Kidney epithelial cell (primary cell): ENCODE measurements around the gene KCNMB2. TPM values are rescaled to one million over a fixed set of nuclear protein-coding genes. Genes with fewer than 3 reads are reported as not detected.
"Not testable (repeated sequence)": the region's sequence is repeated elsewhere in the genome, so short reads cannot be mapped to it uniquely, and the experiment has no call there.

Experiments
- DNase-seq: peaks from one replicate; pipeline ENCODE4 v3.0.0-alpha.2; 2010; ENCODE audit warnings: low read depth
- H3K27me3 ChIP-seq: 2 replicates; pipeline ENCODE4 v1.6.0; 2011; ENCODE audit warnings: low read length; ENCODE audit not compliant: control insufficient read depth, insufficient read depth
- H3K36me3 ChIP-seq: 2 replicates; pipeline ENCODE4 v1.5.1; 2011; ENCODE audit warnings: low read length; ENCODE audit not compliant: control insufficient read depth, insufficient read depth
- H3K4me3 ChIP-seq: 2 replicates; pipeline ENCODE4 v1.5.1; 2011; ENCODE audit warnings: low read depth, mild to moderate bottlenecking, control low read depth, low read length
- total RNA-seq: library from RNA; depleted of rRNA; stranded (reverse); fragments of >200 nt; gene quantifications from 2 replicates; pipeline ENCODE4 v1.2.3, GENCODE V29; 2015
- TF ChIP-seq, protein P1 (sequence below): IDR thresholded peaks from 2 replicates; pipeline ENCODE4 v1.5.1; 2011; ENCODE audit warnings: mild to moderate bottlenecking, moderate library complexity, low read length, control low read depth, inconsistent platforms; ENCODE audit not compliant: insufficient read depth, poor library complexity, severe bottlenecking

Gene KCNMB2
- total RNA-seq, 1 donor from 2014 or later = 3.6 TPM

DNA sequence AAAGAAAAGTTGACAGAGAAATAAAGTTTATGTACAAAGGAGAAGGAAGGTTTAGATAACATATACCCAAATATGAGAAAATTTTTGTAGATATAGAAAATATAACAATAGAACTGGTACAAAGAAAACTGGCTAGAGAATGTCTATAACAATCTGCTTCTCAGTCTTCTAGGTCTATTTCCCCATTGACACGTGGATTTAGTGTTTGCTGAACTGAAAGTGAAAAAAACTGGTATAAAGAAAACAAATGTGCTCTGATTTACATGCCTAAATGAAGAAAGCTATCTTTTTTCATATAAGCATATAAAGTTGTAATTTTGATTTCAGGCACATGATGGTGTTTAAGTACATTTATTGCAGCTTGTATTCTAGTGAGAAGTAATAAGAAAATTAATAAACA, 9.8 kb downstream of the KCNMB2 start:
- TF ChIP-seq, protein P1, sequence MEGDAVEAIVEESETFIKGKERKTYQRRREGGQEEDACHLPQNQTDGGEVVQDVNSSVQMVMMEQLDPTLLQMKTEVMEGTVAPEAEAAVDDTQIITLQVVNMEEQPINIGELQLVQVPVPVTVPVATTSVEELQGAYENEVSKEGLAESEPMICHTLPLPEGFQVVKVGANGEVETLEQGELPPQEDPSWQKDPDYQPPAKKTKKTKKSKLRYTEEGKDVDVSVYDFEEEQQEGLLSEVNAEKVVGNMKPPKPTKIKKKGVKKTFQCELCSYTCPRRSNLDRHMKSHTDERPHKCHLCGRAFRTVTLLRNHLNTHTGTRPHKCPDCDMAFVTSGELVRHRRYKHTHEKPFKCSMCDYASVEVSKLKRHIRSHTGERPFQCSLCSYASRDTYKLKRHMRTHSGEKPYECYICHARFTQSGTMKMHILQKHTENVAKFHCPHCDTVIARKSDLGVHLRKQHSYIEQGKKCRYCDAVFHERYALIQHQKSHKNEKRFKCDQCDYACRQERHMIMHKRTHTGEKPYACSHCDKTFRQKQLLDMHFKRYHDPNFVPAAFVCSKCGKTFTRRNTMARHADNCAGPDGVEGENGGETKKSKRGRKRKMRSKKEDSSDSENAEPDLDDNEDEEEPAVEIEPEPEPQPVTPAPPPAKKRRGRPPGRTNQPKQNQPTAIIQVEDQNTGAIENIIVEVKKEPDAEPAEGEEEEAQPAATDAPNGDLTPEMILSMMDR = no peak
- Histone ChIP-seq H3K36me3 (no peaks in the 10 kb centered on the region), H3K27me3 (no peaks in the 10 kb centered on the region), H3K4me3 (no peak overlapping the region)
- no peak for DNase-seq

DNA sequence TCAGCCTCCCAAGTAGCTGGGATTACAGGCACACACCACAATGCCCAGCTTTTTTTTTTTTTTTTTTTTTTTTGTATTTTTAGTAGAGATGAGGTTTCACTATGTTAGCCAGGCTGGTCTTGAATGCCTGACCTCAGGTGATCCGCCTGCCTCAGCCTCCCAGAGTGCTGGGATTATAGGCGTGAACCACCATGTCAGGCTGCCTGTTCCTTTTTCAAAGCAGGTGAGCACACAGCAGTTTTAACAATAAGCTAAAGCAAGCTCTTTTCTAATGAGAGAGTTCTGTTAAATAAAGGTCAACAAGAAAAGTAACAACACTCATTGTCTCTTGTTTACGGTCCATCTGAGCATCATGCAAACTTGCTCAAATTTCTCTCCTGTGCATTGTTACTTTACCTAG, 13.2 kb downstream of the KCNMB2 start:
- H3K4me3 ChIP-seq, H3K36me3 ChIP-seq, H3K27me3 ChIP-seq, DNase-seq: not testable (repeated sequence)

DNA sequence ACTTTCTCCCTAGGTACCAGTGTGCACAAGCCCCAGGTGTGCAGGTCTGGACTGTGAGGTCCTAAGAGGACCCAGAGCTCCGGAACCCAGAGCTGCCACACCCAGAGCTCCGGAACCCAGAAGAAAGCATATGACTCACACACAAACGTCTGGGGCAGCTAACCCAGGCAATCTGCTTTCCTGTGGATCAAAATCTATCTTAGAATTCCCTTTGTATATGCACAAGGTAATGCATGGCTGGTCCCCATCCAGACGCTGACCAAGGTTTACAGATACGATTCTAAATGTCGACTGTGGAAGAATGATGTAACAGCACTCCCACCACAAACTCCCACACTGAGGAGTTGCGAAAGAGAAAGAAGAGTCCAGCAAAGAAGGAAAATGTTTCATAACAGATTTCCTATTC, 15.7 kb downstream of the KCNMB2 start:
- DNase-seq = peak; percentile 56
- H3K4me3 ChIP-seq = no peak overlapping the region
- H3K36me3 ChIP-seq = no peaks in the 10 kb centered on the region
- TF ChIP-seq, protein P1 = no peak
- H3K27me3 ChIP-seq = no peaks in the 10 kb centered on the region

DNA sequence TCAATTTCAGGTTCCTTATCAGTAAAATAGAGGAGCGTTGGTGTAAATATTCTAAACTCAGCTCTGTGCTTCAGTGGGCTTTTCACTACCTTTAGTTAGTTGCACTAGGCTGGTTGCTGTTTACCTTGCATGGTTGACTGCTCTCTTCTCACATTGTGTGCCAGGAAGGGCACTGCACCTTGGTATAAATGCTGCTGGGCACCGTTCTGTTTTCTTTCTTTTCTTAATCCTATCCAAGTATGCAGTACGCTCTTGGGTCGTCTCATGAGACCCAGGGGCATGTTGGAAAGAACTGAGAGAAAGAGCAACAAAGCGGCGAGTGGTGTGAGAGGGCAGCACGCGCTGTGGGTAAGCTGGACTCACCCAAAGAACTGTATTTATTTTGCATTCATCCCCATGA, 22.4 kb downstream of the KCNMB2 start:
- Histone ChIP-seq H3K36me3 (no peaks in the 10 kb centered on the region), H3K27me3 (no peaks in the 10 kb centered on the region), H3K4me3 (no peak overlapping the region)
- TF ChIP-seq, protein P1 = no peak
- peak; percentile 23 for DNase-seq

DNA sequence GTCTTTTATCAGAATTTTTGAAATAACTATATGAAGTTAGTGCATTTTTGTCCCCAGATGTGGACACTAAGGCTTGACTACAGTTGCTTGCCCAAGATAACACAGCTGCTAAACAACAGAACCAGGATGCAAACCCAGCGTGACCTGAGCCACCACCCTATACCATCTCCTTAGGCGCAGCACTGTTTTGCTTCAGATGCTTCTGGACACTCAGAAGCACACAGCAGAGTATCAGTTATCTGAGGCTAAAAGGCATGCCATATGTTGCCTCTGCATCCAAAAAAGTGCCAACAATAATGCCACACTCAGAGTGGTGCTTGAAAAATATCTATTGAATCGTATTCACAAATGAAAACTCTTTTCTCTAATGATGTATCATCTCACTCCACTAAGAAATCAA, 24.5 kb downstream of the KCNMB2 start:
- TF ChIP-seq, protein P1 = no peak
- Histone ChIP-seq H3K4me3 (no peak overlapping the region), H3K36me3 (no peaks in the 10 kb centered on the region), H3K27me3 (no peaks in the 10 kb centered on the region)
- DNase-seq = no peak

DNA sequence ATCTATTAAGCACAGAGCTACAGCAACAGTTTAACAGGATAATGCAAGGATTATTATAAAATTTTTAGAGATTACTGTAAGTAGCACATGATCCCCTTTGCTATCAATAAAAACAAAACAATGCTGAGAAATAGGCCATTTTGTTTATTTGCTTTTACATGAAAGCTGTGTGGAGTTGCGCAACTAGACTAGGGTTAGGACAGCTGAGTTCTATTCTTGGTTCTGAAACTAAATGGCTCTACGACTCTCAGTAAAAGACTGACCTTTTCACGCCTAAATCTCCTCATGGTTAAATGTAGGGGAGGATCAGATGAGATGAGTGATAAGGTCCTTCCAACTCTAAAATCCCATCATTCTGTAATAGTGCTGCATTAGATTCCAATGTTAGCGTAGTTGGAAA, 25.0 kb downstream of the KCNMB2 start:
- TF ChIP-seq, protein P1 = no peak
- Histone ChIP-seq H3K4me3 (no peak overlapping the region), H3K36me3 (no peaks in the 10 kb centered on the region), H3K27me3 (no peaks in the 10 kb centered on the region)
- DNase-seq = no peak
